Stimulated activated CD8-positive, alpha-beta memory T cell treated with anti-CD3 and anti-CD28 coated beads, Interleukin-15, amount 100 ng/mL, for 24 hours (primary cell): ENCODE results near the gene SRSF5.
"Not testable (repeated sequence)": the region's sequence is repeated elsewhere in the genome, so short reads cannot be mapped to it uniquely, and the experiment has no call there.

Source experiments
- DNase-seq: peaks from one replicate; pipeline ENCODE4 v3.0.0-alpha.2; 2020; ENCODE audit warnings: low read depth

Gene SRSF5

GRCh38 chr14:69808919-69809808 is 42.2 kb downstream of the SRSF5 start:
- no peak for DNase-seq

GRCh38 chr14:69811227-69811867 is 44.4 kb downstream of the SRSF5 start:
- no peak for DNase-seq

- no peak for DNase-seq
Measured at GRCh38 chr14:69811868-69812252, 44.9 kb downstream of the SRSF5 start.

GRCh38 chr14:69812711-69813110 is 45.8 kb downstream of the SRSF5 start:
- no peak for DNase-seq

GRCh38 chr14:69813346-69813745 is 46.4 kb downstream of the SRSF5 start:
- DNase-seq = not testable (repeated sequence)

GRCh38 chr14:69814397-69814796 is 47.5 kb downstream of the SRSF5 start:
- DNase-seq = no peak

GRCh38 chr14:69815556-69815955 is 48.6 kb downstream of the SRSF5 start:
- DNase-seq = no peak

GRCh38 chr14:69816216-69816615 is 49.3 kb downstream of the SRSF5 start:
- DNase-seq = no peak

GRCh38 chr14:69818758-69819191 is 51.8 kb downstream of the SRSF5 start:
- no peak for DNase-seq

- DNase-seq = no peak
Measured at GRCh38 chr14:69819607-69820006, 52.7 kb downstream of the SRSF5 start.

GRCh38 chr14:69820991-69821390 is 54.0 kb downstream of the SRSF5 start:
- DNase-seq = no peak
